ENCODE measurements around the gene GNAQ.

DNA sequence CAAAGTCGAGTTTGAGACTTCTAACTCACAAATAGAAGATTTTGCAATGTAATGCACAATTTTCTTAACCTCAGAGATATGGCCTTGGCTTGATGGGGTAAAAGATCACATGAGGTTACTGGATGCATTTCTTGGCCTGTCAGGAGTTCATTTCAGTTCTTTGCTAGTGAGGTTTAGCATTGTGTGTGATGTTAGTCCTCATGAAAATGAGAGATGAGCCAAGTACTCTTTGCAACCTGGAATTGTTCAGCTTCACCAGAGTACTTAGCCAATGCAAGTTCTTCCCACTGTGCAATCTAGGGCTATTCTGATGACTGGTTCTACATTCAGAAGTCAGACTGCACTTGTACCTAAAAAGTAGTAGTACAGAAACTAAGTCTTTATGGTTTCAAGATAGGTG lies 24.9 kb downstream of the GNAQ start:
- TF ChIP-seq, protein P1, sequence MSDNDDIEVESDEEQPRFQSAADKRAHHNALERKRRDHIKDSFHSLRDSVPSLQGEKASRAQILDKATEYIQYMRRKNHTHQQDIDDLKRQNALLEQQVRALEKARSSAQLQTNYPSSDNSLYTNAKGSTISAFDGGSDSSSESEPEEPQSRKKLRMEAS (IDR thresholded peaks at IDR 0.05) = no peak
- TF ChIP-seq JUND (IDR thresholded peaks at IDR 0.05) (no peak), RAD21 (IDR thresholded peaks at IDR 0.05) (no peak), YY1 (IDR thresholded peaks at IDR 0.05) (no peak), EGR1 (IDR thresholded peaks at IDR 0.05; ENCODE audit: low read depth in 2 of 2) (no peak), NR2F2 (IDR thresholded peaks at IDR 0.05) (no peak), GABPA (IDR thresholded peaks at IDR 0.05 in 1 of 2, conservative IDR thresholded peaks at IDR 0.05 in 1 of 2) (no peak), RXRA (IDR thresholded peaks at IDR 0.05) (peak; percentile 63 to 85)
- TF ChIP-seq, protein P2, sequence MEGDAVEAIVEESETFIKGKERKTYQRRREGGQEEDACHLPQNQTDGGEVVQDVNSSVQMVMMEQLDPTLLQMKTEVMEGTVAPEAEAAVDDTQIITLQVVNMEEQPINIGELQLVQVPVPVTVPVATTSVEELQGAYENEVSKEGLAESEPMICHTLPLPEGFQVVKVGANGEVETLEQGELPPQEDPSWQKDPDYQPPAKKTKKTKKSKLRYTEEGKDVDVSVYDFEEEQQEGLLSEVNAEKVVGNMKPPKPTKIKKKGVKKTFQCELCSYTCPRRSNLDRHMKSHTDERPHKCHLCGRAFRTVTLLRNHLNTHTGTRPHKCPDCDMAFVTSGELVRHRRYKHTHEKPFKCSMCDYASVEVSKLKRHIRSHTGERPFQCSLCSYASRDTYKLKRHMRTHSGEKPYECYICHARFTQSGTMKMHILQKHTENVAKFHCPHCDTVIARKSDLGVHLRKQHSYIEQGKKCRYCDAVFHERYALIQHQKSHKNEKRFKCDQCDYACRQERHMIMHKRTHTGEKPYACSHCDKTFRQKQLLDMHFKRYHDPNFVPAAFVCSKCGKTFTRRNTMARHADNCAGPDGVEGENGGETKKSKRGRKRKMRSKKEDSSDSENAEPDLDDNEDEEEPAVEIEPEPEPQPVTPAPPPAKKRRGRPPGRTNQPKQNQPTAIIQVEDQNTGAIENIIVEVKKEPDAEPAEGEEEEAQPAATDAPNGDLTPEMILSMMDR (IDR thresholded peaks at IDR 0.05; ENCODE audit: low read depth, low read length, missing input control) = no peak
- TF ChIP-seq, protein P3, sequence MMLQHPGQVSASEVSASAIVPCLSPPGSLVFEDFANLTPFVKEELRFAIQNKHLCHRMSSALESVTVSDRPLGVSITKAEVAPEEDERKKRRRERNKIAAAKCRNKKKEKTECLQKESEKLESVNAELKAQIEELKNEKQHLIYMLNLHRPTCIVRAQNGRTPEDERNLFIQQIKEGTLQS (IDR thresholded peaks at IDR 0.05) = no peak
